Brain microvascular endothelial cell (primary cell): ENCODE data around the gene CCDC88C.

Experiments used
- DNase-seq: peaks from one replicate; pipeline ENCODE4 v3.0.0-alpha.2; 2020
- H3K27ac ChIP-seq: fragments of 250-450 bp; sonication (Bioruptor Pico); 2 replicates; pipeline ENCODE4 v1.5.1; 2020; ENCODE audit warnings: mild to moderate bottlenecking, moderate library complexity
- H3K27me3 ChIP-seq: fragments of 250-450 bp; sonication (Bioruptor Pico); replicated peaks from 2 replicates; pipeline ENCODE4 v1.5.1; 2020; ENCODE audit warnings: mild to moderate bottlenecking
- H3K36me3 ChIP-seq: fragments of 250-450 bp; sonication (Bioruptor Pico); replicated peaks from 2 replicates; pipeline ENCODE4 v1.5.1; 2020; ENCODE audit warnings: mild to moderate bottlenecking
- H3K4me3 ChIP-seq: 2 replicates; pipeline ENCODE4 v1.5.1; 2011; ENCODE audit warnings: low read depth, mild to moderate bottlenecking, control low read depth, low read length, moderate library complexity
- in situ Hi-C: cut with HindIII; loops from 2 replicates; pipeline ENCODE4 v1.10.0; 2017; ENCODE audit warnings: low sequenced_read_pairs, low pct_ligation_motif_present
- TF ChIP-seq, protein P1 (sequence below): IDR thresholded peaks from 2 replicates; pipeline ENCODE4 v1.5.1; 2011; ENCODE audit warnings: low read depth, mild to moderate bottlenecking, moderate library complexity, low read length, control low read depth, inconsistent platforms; ENCODE audit errors: missing control alignments

The CCDC88C gene

DNA sequence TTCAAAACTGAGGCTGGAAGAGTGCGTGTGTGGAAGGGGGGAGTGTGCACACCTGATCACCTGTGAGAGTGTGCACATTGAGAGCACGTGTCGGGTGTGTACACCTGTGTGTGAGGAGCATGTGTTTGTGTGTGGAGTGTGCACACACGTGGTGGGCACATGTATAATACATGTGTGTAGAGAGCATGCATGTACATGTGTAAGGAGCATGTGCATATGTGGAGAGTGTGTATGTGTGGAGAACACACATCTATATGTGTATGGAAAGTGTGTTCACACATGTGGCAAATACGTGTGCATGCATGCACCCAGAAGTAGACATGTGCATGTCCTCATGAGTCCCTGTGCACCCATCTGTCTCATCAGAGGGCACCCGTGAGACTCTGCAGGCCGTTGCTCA, 110.0 kb downstream of the CCDC88C start:
- Histone ChIP-seq H3K27ac (no peak overlapping the region), H3K36me3 (no peaks in the 10 kb centered on the region), H3K27me3 (no peaks in the 10 kb centered on the region), H3K4me3 (no peak overlapping the region)
- TF ChIP-seq, protein P1, sequence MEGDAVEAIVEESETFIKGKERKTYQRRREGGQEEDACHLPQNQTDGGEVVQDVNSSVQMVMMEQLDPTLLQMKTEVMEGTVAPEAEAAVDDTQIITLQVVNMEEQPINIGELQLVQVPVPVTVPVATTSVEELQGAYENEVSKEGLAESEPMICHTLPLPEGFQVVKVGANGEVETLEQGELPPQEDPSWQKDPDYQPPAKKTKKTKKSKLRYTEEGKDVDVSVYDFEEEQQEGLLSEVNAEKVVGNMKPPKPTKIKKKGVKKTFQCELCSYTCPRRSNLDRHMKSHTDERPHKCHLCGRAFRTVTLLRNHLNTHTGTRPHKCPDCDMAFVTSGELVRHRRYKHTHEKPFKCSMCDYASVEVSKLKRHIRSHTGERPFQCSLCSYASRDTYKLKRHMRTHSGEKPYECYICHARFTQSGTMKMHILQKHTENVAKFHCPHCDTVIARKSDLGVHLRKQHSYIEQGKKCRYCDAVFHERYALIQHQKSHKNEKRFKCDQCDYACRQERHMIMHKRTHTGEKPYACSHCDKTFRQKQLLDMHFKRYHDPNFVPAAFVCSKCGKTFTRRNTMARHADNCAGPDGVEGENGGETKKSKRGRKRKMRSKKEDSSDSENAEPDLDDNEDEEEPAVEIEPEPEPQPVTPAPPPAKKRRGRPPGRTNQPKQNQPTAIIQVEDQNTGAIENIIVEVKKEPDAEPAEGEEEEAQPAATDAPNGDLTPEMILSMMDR: no peak
- in situ Hi-C loops: no loop called here
- DNase-seq: no peak

DNA sequence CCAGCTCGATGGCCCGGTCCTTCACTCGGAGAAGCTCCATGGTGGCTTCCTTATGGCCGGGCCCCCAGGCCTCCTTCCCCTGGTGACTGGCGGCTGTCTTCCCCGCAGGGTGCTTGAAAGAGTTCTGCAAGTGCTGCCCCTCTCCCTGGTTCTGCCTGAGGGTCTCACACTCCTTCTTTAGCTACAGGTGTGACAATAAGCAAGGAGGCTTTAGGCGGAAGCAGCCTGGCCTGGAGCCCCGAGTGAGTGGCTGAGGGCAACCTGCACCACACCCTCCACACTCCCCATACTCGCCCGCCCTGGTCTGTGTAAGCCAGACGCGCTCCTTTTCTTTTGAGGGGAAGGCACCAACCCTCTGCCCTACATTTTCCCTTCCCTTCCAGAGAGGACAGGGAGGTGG, 110.6 kb downstream of the CCDC88C start:
- Histone ChIP-seq H3K4me3 (no peak overlapping the region), H3K27ac (no peak overlapping the region), H3K27me3 (no peaks in the 10 kb centered on the region), H3K36me3 (no peaks in the 10 kb centered on the region)
- in situ Hi-C loops: no loop called here
- TF ChIP-seq, protein P1: no peak
- DNase-seq: no peak

GRCh38 chr14:91306547-91306946, 111.1 kb downstream of the CCDC88C start:
- TF ChIP-seq, protein P1: no peak
- DNase-seq: no peak
- Histone ChIP-seq H3K27ac (no peak overlapping the region), H3K4me3 (no peak overlapping the region), H3K27me3 (no peaks in the 10 kb centered on the region), H3K36me3 (no peaks in the 10 kb centered on the region)
- in situ Hi-C loops: no loop called here

GRCh38 chr14:91305650-91306431, 111.8 kb downstream of the CCDC88C start:
- Histone ChIP-seq H3K27me3 (no peaks in the 10 kb centered on the region), H3K27ac (no peak overlapping the region), H3K36me3 (no peaks in the 10 kb centered on the region), H3K4me3 (no peak overlapping the region)
- in situ Hi-C loops: no loop called here
- no peak for DNase-seq
- TF ChIP-seq, protein P1: no peak

- Histone ChIP-seq H3K4me3 (no peak overlapping the region), H3K27me3 (no peaks in the 10 kb centered on the region), H3K27ac (no peak overlapping the region), H3K36me3 (no peaks in the 10 kb centered on the region)
- no peak for DNase-seq
- TF ChIP-seq, protein P1: no peak
- in situ Hi-C loops: no loop called here
Observed at GRCh38 chr14:91303924-91304229, 113.7 kb downstream of the CCDC88C start.
